AG09309 (cell line): ENCODE results near the gene CTRB1.
A peak's percentile ranks its signal among the peaks of the same experiment; 100 is the strongest.

Experiments
- DNase-seq: peaks from one replicate; pipeline ENCODE4 v3.0.0-alpha.2; 2010; ENCODE audit warnings: low read depth
- H3K4me3 ChIP-seq: 2 replicates; pipeline ENCODE4 v1.5.1; 2011; ENCODE audit warnings: mild to moderate bottlenecking, low read depth, low read length, moderate library complexity; ENCODE audit not compliant: control insufficient read depth
- TF ChIP-seq, protein P1 (sequence below): IDR thresholded peaks from 2 replicates; pipeline ENCODE4 v1.5.1; 2011; ENCODE audit warnings: mild to moderate bottlenecking, low read depth, low read length, inconsistent platforms; ENCODE audit not compliant: insufficient read depth, control insufficient read depth; ENCODE audit errors: missing control alignments

CTRB1 gene

DNA sequence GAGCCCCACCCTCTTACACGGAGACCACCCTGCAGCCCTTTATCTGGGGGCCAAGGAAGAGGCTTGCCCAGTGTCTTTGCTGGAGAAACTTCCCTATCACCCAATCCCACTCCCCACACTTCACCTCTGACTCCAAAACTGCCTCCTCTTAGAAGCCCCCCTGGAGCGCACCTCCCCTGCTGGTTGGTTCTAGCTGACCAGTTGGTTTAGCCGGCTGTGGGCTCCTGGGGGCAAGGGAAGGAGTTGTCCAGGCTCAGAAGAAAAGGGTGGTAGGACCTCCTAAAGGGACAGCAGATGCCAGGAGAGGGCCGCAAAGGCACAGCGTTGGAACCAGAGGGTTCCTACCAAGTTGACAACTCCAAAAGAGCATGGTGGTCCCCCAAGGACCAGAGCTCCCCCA lies 30.7 kb downstream of the CTRB1 start:
- H3K4me3 ChIP-seq, result peak overlapping the region; percentile 81
- TF ChIP-seq, protein P1, sequence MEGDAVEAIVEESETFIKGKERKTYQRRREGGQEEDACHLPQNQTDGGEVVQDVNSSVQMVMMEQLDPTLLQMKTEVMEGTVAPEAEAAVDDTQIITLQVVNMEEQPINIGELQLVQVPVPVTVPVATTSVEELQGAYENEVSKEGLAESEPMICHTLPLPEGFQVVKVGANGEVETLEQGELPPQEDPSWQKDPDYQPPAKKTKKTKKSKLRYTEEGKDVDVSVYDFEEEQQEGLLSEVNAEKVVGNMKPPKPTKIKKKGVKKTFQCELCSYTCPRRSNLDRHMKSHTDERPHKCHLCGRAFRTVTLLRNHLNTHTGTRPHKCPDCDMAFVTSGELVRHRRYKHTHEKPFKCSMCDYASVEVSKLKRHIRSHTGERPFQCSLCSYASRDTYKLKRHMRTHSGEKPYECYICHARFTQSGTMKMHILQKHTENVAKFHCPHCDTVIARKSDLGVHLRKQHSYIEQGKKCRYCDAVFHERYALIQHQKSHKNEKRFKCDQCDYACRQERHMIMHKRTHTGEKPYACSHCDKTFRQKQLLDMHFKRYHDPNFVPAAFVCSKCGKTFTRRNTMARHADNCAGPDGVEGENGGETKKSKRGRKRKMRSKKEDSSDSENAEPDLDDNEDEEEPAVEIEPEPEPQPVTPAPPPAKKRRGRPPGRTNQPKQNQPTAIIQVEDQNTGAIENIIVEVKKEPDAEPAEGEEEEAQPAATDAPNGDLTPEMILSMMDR, result no peak
- no peak for DNase-seq

DNA sequence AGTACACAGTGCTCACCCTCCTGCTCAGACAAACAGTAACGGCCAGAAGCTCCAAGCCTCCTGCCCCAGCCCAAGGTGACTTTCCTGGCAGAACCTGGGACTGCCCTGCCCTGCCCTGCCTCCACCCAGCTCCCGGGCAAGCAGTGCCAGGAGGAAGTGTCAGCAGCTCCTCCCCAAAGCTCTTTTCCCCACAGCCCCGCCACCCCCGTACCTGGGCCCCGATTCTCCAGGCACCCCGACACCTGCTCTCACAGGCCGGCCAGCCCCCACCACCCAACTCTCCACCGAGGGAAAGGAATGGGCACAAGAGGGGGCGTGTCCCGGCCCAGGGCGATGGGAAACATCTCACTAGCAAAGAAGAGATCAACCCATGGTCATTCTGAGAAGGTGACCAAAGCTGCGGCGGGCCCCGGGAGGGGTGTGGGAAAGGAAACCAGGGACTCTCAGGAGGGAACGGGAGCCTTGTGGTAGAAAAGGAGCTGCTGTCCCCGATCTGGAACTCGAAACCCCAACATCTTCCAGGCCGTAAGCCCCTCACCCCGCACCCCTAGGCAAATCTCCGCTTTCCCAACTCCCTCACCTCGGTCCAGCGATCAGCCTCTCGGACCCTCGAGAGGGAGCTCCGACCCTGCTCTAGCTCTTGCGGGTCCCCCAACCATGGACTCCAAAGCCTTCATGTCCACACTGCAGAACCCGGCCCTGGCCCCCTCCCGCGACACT lies 31.5 kb downstream of the CTRB1 start:
- peak overlapping the region; percentile 81 for H3K4me3 ChIP-seq
- TF ChIP-seq, protein P1, result no peak
- DNase-seq, result no peak

DNA sequence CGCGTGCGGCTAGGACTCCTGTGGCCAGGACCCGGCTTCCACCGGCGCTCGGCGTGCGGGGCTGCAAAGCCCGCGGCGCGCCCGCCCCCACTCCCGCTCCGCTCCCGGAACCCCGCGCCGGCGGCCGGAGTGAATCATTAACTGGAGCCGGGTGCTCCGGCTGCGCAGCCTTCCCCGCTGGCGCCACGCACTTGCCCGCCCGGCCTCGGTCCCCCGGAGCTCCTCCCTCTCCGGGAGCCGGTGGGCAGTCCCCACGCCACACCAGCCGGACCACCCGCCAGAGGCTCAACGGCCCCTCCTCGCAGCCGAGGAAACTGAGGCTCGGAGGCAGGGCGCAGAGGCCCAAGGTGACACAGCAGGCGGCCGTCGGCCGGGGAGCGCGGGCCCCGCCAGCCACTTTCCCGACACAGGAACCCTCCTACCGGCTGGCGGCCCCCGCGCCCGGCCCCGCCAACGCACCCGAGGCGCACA lies 32.1 kb downstream of the CTRB1 start:
- TF ChIP-seq, protein P1, result no peak
- peak overlapping the region; percentile 81 for H3K4me3 ChIP-seq
- no peak for DNase-seq

DNA sequence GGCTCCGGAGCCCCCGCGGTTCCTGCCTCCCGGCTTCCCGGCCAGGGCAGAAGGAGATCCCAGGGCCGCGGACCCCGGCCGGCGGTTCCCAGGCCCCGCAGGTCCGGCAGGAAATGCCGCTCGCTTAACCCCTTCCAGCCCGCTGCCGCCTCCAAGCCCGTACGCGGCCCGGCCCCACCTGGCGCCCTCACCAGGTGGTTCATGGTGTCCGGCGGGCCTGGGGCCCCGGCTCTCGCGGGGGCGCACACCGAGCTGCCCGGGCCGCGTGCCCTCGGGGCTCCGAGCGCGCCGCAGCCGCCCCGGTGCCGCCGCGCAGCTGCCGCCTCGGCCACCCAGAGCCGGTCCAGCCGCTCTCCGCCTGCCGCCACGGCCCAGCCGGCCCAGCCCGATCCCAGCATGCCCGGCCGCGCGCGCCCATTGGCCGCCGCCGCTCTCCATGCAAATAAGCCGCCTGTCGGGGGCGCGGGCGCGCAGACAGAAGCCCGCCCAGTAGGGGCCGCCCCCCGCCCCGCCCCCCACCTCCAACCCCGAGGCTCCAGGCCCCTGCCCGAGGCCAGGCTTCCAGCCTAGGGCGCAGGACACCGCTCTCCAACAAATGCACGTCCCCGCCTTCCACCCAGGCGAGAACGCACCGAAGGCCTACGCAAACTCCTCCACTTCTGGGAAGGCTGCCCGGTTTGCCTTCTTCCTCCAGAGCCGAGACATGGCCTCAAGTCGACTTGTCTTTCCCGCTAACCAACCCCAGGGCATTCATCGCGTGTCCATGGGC lies 32.7 kb downstream of the CTRB1 start, which contains the start of gene BCAR1:
Gene BCAR1 (minus strand): TSS at position 345 of the 769 bp plus-strand sequence. CDS start 142 bp downstream, at position 203.
- peak within 1 kb of the TSS; percentile 81 for H3K4me3 ChIP-seq
- peak; percentile 73 for DNase-seq
- TF ChIP-seq, protein P1, result no peak

DNA sequence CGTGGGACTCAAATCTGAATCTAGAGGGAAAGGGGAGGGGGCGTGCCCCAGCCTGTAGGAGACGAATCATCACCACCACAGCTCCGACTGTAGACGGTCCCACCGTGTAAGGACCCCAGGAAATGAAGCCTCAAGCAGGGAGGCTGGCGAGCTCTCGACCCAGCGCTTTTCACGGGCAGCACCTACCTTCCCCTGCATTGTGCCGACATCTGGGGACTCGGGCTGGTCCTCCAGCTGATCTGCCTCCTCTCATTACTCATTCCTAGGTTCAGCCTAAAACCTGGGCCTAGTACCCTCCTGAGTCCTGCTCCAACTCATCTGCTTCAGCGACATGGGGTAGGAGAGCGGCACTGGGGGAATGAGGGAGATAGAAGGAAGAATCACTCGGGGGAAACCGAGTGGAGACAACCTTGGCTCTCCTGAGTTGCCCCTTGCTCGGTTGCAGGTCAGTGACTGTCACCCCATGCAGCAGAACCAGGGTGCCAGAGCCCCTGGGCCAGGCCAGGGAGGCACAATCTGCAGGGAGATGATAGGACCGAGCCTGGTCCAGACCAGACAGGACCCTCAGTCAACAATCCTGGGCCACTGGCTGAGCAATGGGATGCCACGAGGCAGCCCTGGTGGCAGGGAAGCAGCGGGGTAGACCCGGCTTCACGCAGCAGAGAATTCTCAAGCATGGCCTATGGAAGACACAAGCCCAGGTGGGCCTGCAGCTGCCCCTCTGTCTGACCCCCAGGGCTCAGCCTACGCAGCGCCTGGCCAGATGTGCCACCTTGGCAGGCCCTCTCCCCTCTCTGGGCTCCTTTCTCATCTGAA lies 33.5 kb downstream of the CTRB1 start:
- H3K4me3 ChIP-seq, result peak overlapping the region; percentile 17
- DNase-seq, result no peak
- TF ChIP-seq, protein P1, result no peak
